Keratinocyte (primary cell): ENCODE measurements around the gene FLII.

Source experiments
- CTCF ChIP-seq, 3 experiments: IDR thresholded peaks in 1 of 3; conservative IDR thresholded peaks in 1 of 3; optimal IDR thresholded peaks in 1 of 3; 2 replicates in 2 of 3; 3 replicates in 1 of 3; pipeline versions ENCODE3 to v1.5.1; 2011; ENCODE audit warnings: low read length in 3 of 3, mild to moderate bottlenecking in 3 of 3, moderate library complexity in 2 of 3, control low read depth in 1 of 3, inconsistent platforms in 1 of 3; ENCODE audit not compliant: insufficient read depth in 2 of 3; ENCODE audit errors: extremely low read depth in 1 of 3
- EZH2 ChIP-seq: IDR thresholded peaks from one replicate; pipeline ENCODE4 v1.6.1; 2012; ENCODE audit warnings: inconsistent platforms, mild to moderate bottlenecking, low read length, moderate library complexity

GRCh38 chr17:18280766-18281371 lies 22.3 kb upstream of the FLII start:
- TF ChIP-seq CTCF (optimal IDR thresholded peaks at IDR 0.05 in 1 of 3, IDR thresholded peaks at IDR 0.05 in 1 of 3, conservative IDR thresholded peaks at IDR 0.05 in 1 of 3; ENCODE audit: extremely low read depth in 1 of 3, insufficient read depth in 2 of 3, low read length in 3 of 3) (no peak), EZH2 (no peak)
